Liver (tissue), 9 donors: Measurements from ENCODE around the gene SNAPC5. TPM values are rescaled to one million over a fixed set of nuclear protein-coding genes. Genes with fewer than 3 reads are reported as not detected.
A peak's percentile ranks its signal among the peaks of the same experiment; 100 is the strongest.
"Not testable (repeated sequence)": the region's sequence is repeated elsewhere in the genome, so short reads cannot be mapped to it uniquely, and the experiment has no call there.

Source experiments
- DNase-seq: peaks from one replicate; pipeline ENCODE4 v3.0.0-alpha.2; 2017; ENCODE audit warnings: low spot score
- H3K27ac ChIP-seq, 2 donors: one replicate each; pipeline ENCODE4 v1.7.0; 2013; ENCODE audit warnings: inconsistent platforms in 2 of 2, low read length in 2 of 2, control low read depth in 1 of 2, low read depth in 1 of 2, mild to moderate bottlenecking in 1 of 2
- H3K27me3 ChIP-seq, 4 donors: one replicate each; pipeline versions ENCODE4 v1.6.1 to v1.7.0; 2013; ENCODE audit warnings: low read length in 3 of 4, inconsistent platforms in 1 of 4, mild to moderate bottlenecking in 1 of 4, moderate library complexity in 1 of 4; ENCODE audit not compliant: control insufficient read depth in 4 of 4, insufficient read depth in 4 of 4
- H3K36me3 ChIP-seq, 4 donors: one replicate each; pipeline versions ENCODE4 v1.6.1 to v1.7.0; 2013; ENCODE audit warnings: low read length in 3 of 4, mild to moderate bottlenecking in 3 of 4, low read depth in 1 of 4, moderate library complexity in 1 of 4; ENCODE audit not compliant: control insufficient read depth in 4 of 4, insufficient read depth in 3 of 4
- H3K4me1 ChIP-seq, 4 donors: one replicate each; pipeline versions ENCODE4 v1.6.1 to v1.7.0; 2013; ENCODE audit warnings: low read length in 3 of 4, mild to moderate bottlenecking in 3 of 4, moderate library complexity in 1 of 4; ENCODE audit not compliant: control insufficient read depth in 4 of 4, insufficient read depth in 4 of 4
- H3K4me3 ChIP-seq, 3 donors: one replicate each; pipeline versions ENCODE4 v1.6.1 to v1.7.0; 2013; ENCODE audit warnings: low read length in 3 of 3, control low read depth in 1 of 3, low read depth in 1 of 3, mild to moderate bottlenecking in 1 of 3
- H3K9ac ChIP-seq, 2 donors: one replicate each; pipeline ENCODE4 v1.7.0; 2013; ENCODE audit warnings: low read length in 2 of 2, mild to moderate bottlenecking in 2 of 2, moderate library complexity in 2 of 2, control low read depth in 1 of 2, low read depth in 1 of 2
- H3K9me3 ChIP-seq, 4 donors: one replicate each; pipeline versions ENCODE4 v1.6.1 to v1.7.0; 2013; ENCODE audit warnings: low read length in 3 of 4; ENCODE audit not compliant: control insufficient read depth in 4 of 4
- EGR1 ChIP-seq, 2 donors: IDR thresholded peaks; 2 replicates each; pipeline ENCODE4 v1.6.1; 2016 to 2018; ENCODE audit warnings: antibody characterized with exemption in 2 of 2, low read depth in 2 of 2
- GABPA ChIP-seq, 2 donors: IDR thresholded peaks in 1 of 2; conservative IDR thresholded peaks in 1 of 2; 2 replicates each; pipeline ENCODE4 v1.6.1; 2016; ENCODE audit warnings: antibody characterized with exemption in 2 of 2, mild to moderate bottlenecking in 1 of 2, moderate library complexity in 1 of 2
- HNF4A ChIP-seq, 2 donors: conservative IDR thresholded peaks; 2 replicates each; pipeline ENCODE4 v1.6.1; 2016; ENCODE audit warnings: antibody characterized with exemption in 2 of 2, mild to moderate bottlenecking in 2 of 2
- JUND ChIP-seq, 2 donors: IDR thresholded peaks; 2 replicates each; pipeline ENCODE4 v1.6.1; 2016; ENCODE audit warnings: antibody characterized with exemption in 2 of 2
- RAD21 ChIP-seq, 2 donors: IDR thresholded peaks; 2 replicates each; pipeline ENCODE4 v1.6.1; 2016; ENCODE audit warnings: antibody characterized with exemption in 2 of 2, mild to moderate bottlenecking in 2 of 2
- RXRA ChIP-seq, 2 donors: IDR thresholded peaks; 2 replicates each; pipeline ENCODE4 v1.6.1; 2017 to 2018; ENCODE audit warnings: antibody characterized with exemption in 2 of 2, mild to moderate bottlenecking in 1 of 2
- TAF1 ChIP-seq: conservative IDR thresholded peaks from 2 replicates; pipeline ENCODE4 v1.6.1; 2016; ENCODE audit warnings: antibody characterized with exemption, mild to moderate bottlenecking
- YY1 ChIP-seq: IDR thresholded peaks from 2 replicates; pipeline ENCODE4 v1.6.1; 2016; ENCODE audit warnings: antibody characterized with exemption, mild to moderate bottlenecking
- WGBS: extraction: QIAGEN DNeasy Blood & Tissue Kit; methylation state at CpG from one replicate; pipeline ENCODE4 v1.1.7; 2013; 5-methylcytosine and 5-hydroxymethylcytosine counted together
- polyA plus RNA-seq, 2 donors: library from polyadenylated mRNA; stranded (reverse) in 1 of 2; unstranded in 1 of 2; fragments of 200-250 nt in 1 of 2; fragments of >200 nt in 1 of 2; fragmentation: Nextera tagmentation in 1 of 2; extraction: Ambion mirVana in 1 of 2; gene quantifications; one replicate each; pipeline versions ENCODE4 v1.2.1 to v1.2.3, GENCODE V29; 2013 to 2015
- total RNA-seq, 2 donors: library from RNA; depleted of rRNA; stranded (reverse); fragments of >200 nt; gene quantifications; one replicate each; pipeline ENCODE4 v1.2.3, GENCODE V29; 2014
- TF ChIP-seq, protein P1 (sequence below): IDR thresholded peaks from 2 replicates; pipeline ENCODE4 v1.6.1; 2016; ENCODE audit warnings: antibody characterized with exemption
- donor health status: healthy.
- donor health status: healthy.
- donor health status: healthy.
- donor health status: healthy.
- donor health status: healthy.

SNAPC5 gene
- total and polyA plus RNA-seq, 4 donors = 11.3 to 24.9 (median 22.1) TPM

DNA sequence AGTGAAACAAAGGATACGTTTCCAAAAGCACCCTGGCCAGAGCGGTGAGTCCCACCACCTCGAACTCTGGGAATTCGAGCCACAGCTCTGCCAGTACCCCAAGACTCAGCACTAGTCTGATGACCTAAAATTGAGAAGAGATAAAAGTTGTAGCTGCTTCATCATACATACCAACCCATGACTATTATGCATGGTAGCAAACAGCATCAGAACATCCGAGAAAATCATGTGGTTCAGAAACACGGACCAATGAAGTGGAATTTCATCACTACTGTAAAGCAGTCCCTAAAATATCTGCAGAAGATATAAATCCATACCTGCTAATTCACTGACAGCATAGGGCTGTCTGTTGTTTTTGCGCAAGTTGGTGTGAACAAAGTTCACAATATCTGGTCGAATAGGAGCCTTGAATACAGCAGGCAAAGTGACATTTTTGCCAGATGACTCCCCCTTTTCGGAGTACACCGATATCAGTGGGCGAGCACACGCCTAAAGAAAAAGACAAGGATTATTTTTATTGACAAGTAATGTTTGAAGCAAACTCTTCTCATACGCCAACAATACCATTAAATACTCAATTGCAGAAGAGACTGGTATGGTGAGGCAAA, 5.6 kb upstream of the SNAPC5 start:
- TF ChIP-seq HNF4A (conservative IDR thresholded peaks at IDR 0.05) (peak; percentile 31 to 36), RXRA (IDR thresholded peaks at IDR 0.05) (peak; percentile 17 to 20), TAF1 (peak; percentile 34)
- not testable (repeated sequence) for H3K27me3 ChIP-seq, H3K9me3 ChIP-seq, DNase-seq
- H3K4me3 ChIP-seq = peak overlapping the region; percentile 83 to 100 (median 94)
- H3K27ac ChIP-seq = peak overlapping the region in 1 of 2 donors; percentile 87
- H3K9ac ChIP-seq = peak overlapping the region in 1 of 2 donors; percentile 97
- H3K36me3 ChIP-seq = peaks cover 9 to 48% (median 46%) of the 10 kb centered on the region in 4 donors
- peaks cover 0 to 36% (median 30%) of the 10 kb centered on the region in 4 donors for H3K4me1 ChIP-seq
- 42% methylated on average over 13 of the region's 13 CpGs for WGBS

DNA sequence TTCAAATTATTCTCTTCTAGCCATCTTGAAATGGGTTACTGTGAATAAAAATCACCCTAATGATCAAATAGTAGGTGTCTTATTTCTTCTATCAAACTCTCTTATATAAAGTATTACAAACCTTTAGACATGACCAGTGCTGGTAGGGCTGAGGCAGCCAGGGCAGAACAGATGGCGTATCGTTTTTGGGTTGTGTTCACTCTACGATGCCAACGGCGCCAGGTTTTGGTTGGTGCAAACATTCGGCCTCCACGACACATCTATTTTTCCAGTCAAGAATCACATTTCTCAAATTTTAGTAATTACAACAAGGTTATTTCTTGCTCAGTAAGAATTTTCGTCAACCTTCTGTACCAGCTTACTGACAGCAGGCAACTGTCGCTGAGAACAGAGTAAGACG, 4.9 kb upstream of the SNAPC5 start:
- Histone ChIP-seq H3K9ac (no peak overlapping the region), H3K27me3 (no peaks in the 10 kb centered on the region), H3K9me3 (no peaks in the 10 kb centered on the region), H3K36me3 (peaks cover 9 to 49% (median 46%) of the 10 kb centered on the region in 4 donors), H3K4me1 (peaks cover 0 to 38% (median 32%) of the 10 kb centered on the region in 4 donors), H3K27ac (no peak overlapping the region), H3K4me3 (no peak overlapping the region)
- TF ChIP-seq GABPA (IDR thresholded peaks at IDR 0.05 in 1 of 2, conservative IDR thresholded peaks at IDR 0.05 in 1 of 2) (no peak), EGR1 (IDR thresholded peaks at IDR 0.05; ENCODE audit: low read depth in 2 of 2) (no peak), TAF1 (no peak), RAD21 (IDR thresholded peaks at IDR 0.05) (no peak), RXRA (IDR thresholded peaks at IDR 0.05) (no peak), YY1 (no peak)
- TF ChIP-seq, protein P1, sequence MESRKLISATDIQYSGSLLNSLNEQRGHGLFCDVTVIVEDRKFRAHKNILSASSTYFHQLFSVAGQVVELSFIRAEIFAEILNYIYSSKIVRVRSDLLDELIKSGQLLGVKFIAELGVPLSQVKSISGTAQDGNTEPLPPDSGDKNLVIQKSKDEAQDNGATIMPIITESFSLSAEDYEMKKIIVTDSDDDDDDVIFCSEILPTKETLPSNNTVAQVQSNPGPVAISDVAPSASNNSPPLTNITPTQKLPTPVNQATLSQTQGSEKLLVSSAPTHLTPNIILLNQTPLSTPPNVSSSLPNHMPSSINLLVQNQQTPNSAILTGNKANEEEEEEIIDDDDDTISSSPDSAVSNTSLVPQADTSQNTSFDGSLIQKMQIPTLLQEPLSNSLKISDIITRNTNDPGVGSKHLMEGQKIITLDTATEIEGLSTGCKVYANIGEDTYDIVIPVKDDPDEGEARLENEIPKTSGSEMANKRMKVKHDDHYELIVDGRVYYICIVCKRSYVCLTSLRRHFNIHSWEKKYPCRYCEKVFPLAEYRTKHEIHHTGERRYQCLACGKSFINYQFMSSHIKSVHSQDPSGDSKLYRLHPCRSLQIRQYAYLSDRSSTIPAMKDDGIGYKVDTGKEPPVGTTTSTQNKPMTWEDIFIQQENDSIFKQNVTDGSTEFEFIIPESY = no peak
- DNase-seq = no peak
- 86% methylated on average over 10 of the region's 10 CpGs for WGBS

- H3K27ac ChIP-seq, H3K4me3 ChIP-seq, H3K9ac ChIP-seq, DNase-seq, H3K27me3 ChIP-seq, H3K9me3 ChIP-seq: not testable (repeated sequence)
- Histone ChIP-seq H3K4me1 (peaks cover 3 to 47% (median 42%) of the 10 kb centered on the region in 4 donors), H3K36me3 (peaks cover 9 to 51% (median 47%) of the 10 kb centered on the region in 4 donors)
- 89% methylated on average over 7 of the region's 7 CpGs for WGBS
These were observed 2.8 kb upstream of the SNAPC5 start for GRCh38 chr15:66500346-66500745.

- no peak overlapping the region for H3K9ac ChIP-seq
- TF ChIP-seq RAD21 (IDR thresholded peaks at IDR 0.05) (peak; percentile 68 to 75), JUND (IDR thresholded peaks at IDR 0.05) (no peak)
- H3K27me3 ChIP-seq = no peaks in the 10 kb centered on the region
- no peak overlapping the region for H3K4me3 ChIP-seq
- no peak for DNase-seq
- H3K27ac ChIP-seq = peak overlapping the region; percentile 78 to 92
- peaks cover 3 to 60% (median 51%) of the 10 kb centered on the region in 4 donors for H3K4me1 ChIP-seq
- peaks cover 9 to 59% (median 51%) of the 10 kb centered on the region in 4 donors for H3K36me3 ChIP-seq
- no peaks in the 10 kb centered on the region for H3K9me3 ChIP-seq
- WGBS = 58% methylated on average over 3 of the region's 3 CpGs
These were observed 1.2 kb upstream of the SNAPC5 start for GRCh38 chr15:66498501-66499386.
